HTR-8/SVneo (cell line): Measurements from ENCODE around the gene SELE.
"Not testable (repeated sequence)": the region's sequence is repeated elsewhere in the genome, so short reads cannot be mapped to it uniquely, and the experiment has no call there.

ENCODE experiments used
- DNase-seq: peaks from one replicate; pipeline ENCODE4 v3.0.0; 2011; ENCODE audit warnings: low spot score, mixed read lengths; ENCODE audit not compliant: insufficient read length
- FAIRE-seq: peaks from 2 replicates; lab custom pipeline; 2011; peaks lifted over from hg19 to GRCh38; lab: Jason Lieb, UNC

SELE gene

GRCh38 chr1:169725930-169726329 lies 7.9 kb downstream of the SELE start:
- FAIRE-seq (no peak), DNase-seq (no peak)

GRCh38 chr1:169724168-169724567 lies 9.7 kb downstream of the SELE start:
- FAIRE-seq, result no peak
- no peak for DNase-seq

GRCh38 chr1:169723763-169724162 lies 10.1 kb downstream of the SELE start:
- FAIRE-seq, result no peak
- DNase-seq, result no peak

GRCh38 chr1:169722779-169723178 lies 11.1 kb downstream of the SELE start:
- FAIRE-seq (no peak), DNase-seq (no peak)

- FAIRE-seq, DNase-seq: not testable (repeated sequence)
Measured at GRCh38 chr1:169715100-169715499, 18.8 kb downstream of the SELE start.

- not testable (repeated sequence) for FAIRE-seq, DNase-seq
Measured at GRCh38 chr1:169713090-169713489, 20.8 kb downstream of the SELE start.

GRCh38 chr1:169712309-169712631 lies 21.6 kb downstream of the SELE start:
- FAIRE-seq, result no peak
- DNase-seq, result no peak

GRCh38 chr1:169711469-169712308 lies 22.2 kb downstream of the SELE start, which contains the start of gene SELL:
Gene SELL (minus strand): TSS chr1:169711620. CDS start chr1:169711498, 122 bp downstream.
- FAIRE-seq, result no peak

GRCh38 chr1:169708647-169709046 lies 25.2 kb downstream of the SELE start:
- DNase-seq, result no peak
- no peak for FAIRE-seq

More at GRCh38 chr1:169711469-169712308, 22.2 kb downstream of the SELE start, which contains the start of gene SELL:
- DNase-seq, result peak; percentile 32

- no peak for DNase-seq
- no peak for FAIRE-seq
Measured at GRCh38 chr1:169707912-169708604, 25.8 kb downstream of the SELE start.

- DNase-seq (no peak), FAIRE-seq (no peak)
Measured at GRCh38 chr1:169704797-169705196, 29.1 kb downstream of the SELE start.

- DNase-seq (no peak), FAIRE-seq (no peak)
Measured at GRCh38 chr1:169701261-169702005, 32.4 kb downstream of the SELE start.

GRCh38 chr1:169699707-169700106 lies 34.2 kb downstream of the SELE start:
- no peak for FAIRE-seq
- DNase-seq, result no peak

- no peak for DNase-seq
- no peak for FAIRE-seq
Measured at GRCh38 chr1:169698976-169699375, 34.9 kb downstream of the SELE start.

GRCh38 chr1:169697755-169698154 lies 36.1 kb downstream of the SELE start:
- no peak for FAIRE-seq
- DNase-seq, result no peak

GRCh38 chr1:169696273-169697100 lies 37.4 kb downstream of the SELE start:
- DNase-seq, result no peak
- no peak for FAIRE-seq

GRCh38 chr1:169694304-169695075 lies 39.4 kb downstream of the SELE start:
- DNase-seq, result no peak
- no peak for FAIRE-seq

GRCh38 chr1:169692756-169693460 lies 41.0 kb downstream of the SELE start:
- no peak for FAIRE-seq
- DNase-seq, result no peak

GRCh38 chr1:169690489-169690888 lies 43.4 kb downstream of the SELE start:
- DNase-seq (no peak), FAIRE-seq (no peak)
